ENCODE measurements around the gene SCG5. TPM values are rescaled to one million over a fixed set of nuclear protein-coding genes. Genes with fewer than 3 reads are reported as not detected.

The SCG5 gene
- total RNA-seq, 1 experiment from 2014 or later: 23.9 TPM

- Histone ChIP-seq H3K9me3 (ENCODE audit: control insufficient read depth, low read depth, low read length) (no peaks in the 10 kb centered on the region), H2BK12ac (ENCODE audit: insufficient read length, low read depth, low read length) (no peak overlapping the region), H3K9ac (ENCODE audit: extremely low read depth, insufficient read length, low read length) (no peak overlapping the region), H2BK20ac (ENCODE audit: low read depth, low read length, poor library complexity, severe bottlenecking) (no peak overlapping the region), H3K79me1 (ENCODE audit: insufficient read depth, low read depth, low read length, poor library complexity, severe bottlenecking) (no peaks in the 10 kb centered on the region), H2AFZ (ENCODE audit: low read length) (no peak overlapping the region), H3K4me1 (ENCODE audit: insufficient read depth, low read length) (no peaks in the 10 kb centered on the region; the same call in 1 of the 2 replicates), H3K27ac (ENCODE audit: insufficient read length, low read depth, low read length) (no peak overlapping the region), H2AK5ac (ENCODE audit: insufficient read length, low read length) (no peak overlapping the region), H2BK5ac (ENCODE audit: insufficient read length, low read length) (no peak overlapping the region), H4K5ac (ENCODE audit: insufficient read length, low read depth, low read length) (no peak overlapping the region), H3K14ac (ENCODE audit: insufficient read depth, low read length) (no peak overlapping the region), H3K4ac (ENCODE audit: low read depth, low read length) (no peak overlapping the region), H4K8ac (replicated peaks; ENCODE audit: insufficient read length, low read depth, low read length) (no peak overlapping the region), H3T11ph (ENCODE audit: low read length) (no peak overlapping the region), H3K23ac (ENCODE audit: insufficient read length, low read depth, low read length) (no peak overlapping the region), H3K23me2 (ENCODE audit: insufficient read length, low read depth, low read length, poor library complexity, severe bottlenecking) (no peaks in the 10 kb centered on the region), H2BK15ac (ENCODE audit: low read depth, low read length) (no peak overlapping the region), H3K56ac (ENCODE audit: insufficient read length, low read depth, low read length) (no peak overlapping the region), H2BK120ac (ENCODE audit: low read depth, low read length, poor library complexity, severe bottlenecking) (no peak overlapping the region), H4K91ac (ENCODE audit: insufficient read length, low read depth, low read length) (no peak overlapping the region), H3K18ac (ENCODE audit: insufficient read length, low read depth, low read length) (no peak overlapping the region), H3K79me2 (ENCODE audit: insufficient read depth, low read length) (no peaks in the 10 kb centered on the region), H3K27me3 (ENCODE audit: insufficient read depth, low read length) (no peaks in the 10 kb centered on the region; the same call in 1 of the 2 replicates), H3K4me2 (ENCODE audit: insufficient read depth, insufficient read length, low read length) (no peak overlapping the region), H4K20me1 (ENCODE audit: control insufficient read depth, insufficient read depth, insufficient read length) (no peaks in the 10 kb centered on the region)
- TF ChIP-seq CTCF (conservative IDR thresholded peaks at IDR 0.05): no peak
- WGBS (ENCODE audit: extremely low coverage, insufficient read length, low lambda C conversion rate): no CpG with 5 or more reads among the region's 10 CpGs
- peaks cover 0 to 5% of the 10 kb centered on the region in 2 experiments; a peak in 3 of 5 replicates for H3K9me3 Mint-ChIP-seq
- no peak overlapping the region for H3K4me3 Mint-ChIP-seq
- no peak overlapping the region for H3K27ac Mint-ChIP-seq
- peaks cover 16 to 18% of the 10 kb centered on the region in 2 experiments for H3K4me1 Mint-ChIP-seq
- H3K36me3 Mint-ChIP-seq (ENCODE audit: insufficient read depth in 1 of 3, low read depth in 3 of 3): no peaks in the 10 kb centered on the region; a peak in 1 of 7 replicates
- no peak for DNase-seq
- H3K27me3 Mint-ChIP-seq (ENCODE audit: low read depth): peaks cover 15% of the 10 kb centered on the region
These were observed 88.3 kb downstream of the SCG5 start for GRCh38 chr15:32729700-32730395.

Measured in H9 (cell line).